ENCODE measurements around the gene EHMT1.
"Not testable (repeated sequence)": the region's sequence is repeated elsewhere in the genome, so short reads cannot be mapped to it uniquely, and the experiment has no call there.

EHMT1 gene

GRCh38 chr9:137691646-137692351, 73.0 kb downstream of the EHMT1 start:
- DNase-seq (ENCODE audit: low read depth, low spot score), result no peak

GRCh38 chr9:137694236-137694959, 75.6 kb downstream of the EHMT1 start:
- DNase-seq (ENCODE audit: low read depth, low spot score), result no peak

GRCh38 chr9:137694962-137695875, 76.4 kb downstream of the EHMT1 start:
- DNase-seq (ENCODE audit: low read depth, low spot score), result peak; percentile 53

- no peak for DNase-seq (ENCODE audit: low read depth, low spot score)
These were observed 77.5 kb downstream of the EHMT1 start for GRCh38 chr9:137696136-137696925.

- no peak for DNase-seq (ENCODE audit: low read depth, low spot score)
These were observed 78.4 kb downstream of the EHMT1 start for GRCh38 chr9:137697193-137697592.

GRCh38 chr9:137697832-137698231, 79.0 kb downstream of the EHMT1 start:
- no peak for DNase-seq (ENCODE audit: low read depth, low spot score)

GRCh38 chr9:137700911-137701310, 82.1 kb downstream of the EHMT1 start:
- no peak for DNase-seq (ENCODE audit: low read depth, low spot score)

GRCh38 chr9:137702615-137703379, 84.0 kb downstream of the EHMT1 start:
- no peak for DNase-seq (ENCODE audit: low read depth, low spot score)

- DNase-seq (ENCODE audit: low read depth, low spot score), result no peak
These were observed 85.2 kb downstream of the EHMT1 start for GRCh38 chr9:137703842-137704508.

- DNase-seq (ENCODE audit: low read depth, low spot score), result no peak
These were observed 86.6 kb downstream of the EHMT1 start for GRCh38 chr9:137705443-137705863.

- DNase-seq (ENCODE audit: low read depth, low spot score), result no peak
These were observed 87.1 kb downstream of the EHMT1 start for GRCh38 chr9:137705906-137706305.

GRCh38 chr9:137707361-137707760, 88.6 kb downstream of the EHMT1 start:
- no peak for DNase-seq (ENCODE audit: low read depth, low spot score)

GRCh38 chr9:137708590-137709284, 89.9 kb downstream of the EHMT1 start:
- DNase-seq (ENCODE audit: low read depth, low spot score), result no peak

- DNase-seq (ENCODE audit: low read depth, low spot score), result no peak
These were observed 90.8 kb downstream of the EHMT1 start for GRCh38 chr9:137709411-137710101.

- no peak for DNase-seq (ENCODE audit: low read depth, low spot score)
These were observed 91.9 kb downstream of the EHMT1 start for GRCh38 chr9:137710704-137711103.

- no peak for DNase-seq (ENCODE audit: low read depth, low spot score)
These were observed 92.9 kb downstream of the EHMT1 start for GRCh38 chr9:137711678-137712105.

- DNase-seq (ENCODE audit: low read depth, low spot score), result no peak
These were observed 96.5 kb downstream of the EHMT1 start for GRCh38 chr9:137715321-137715720.

GRCh38 chr9:137715866-137716693, 97.3 kb downstream of the EHMT1 start:
- not testable (repeated sequence) for DNase-seq (ENCODE audit: low read depth, low spot score)

Measured in astrocyte of the hippocampus (primary cell).